Colonic mucosa (tissue), 4 donors: Measurements from ENCODE around the gene TEX264. TPM values are rescaled to one million over a fixed set of nuclear protein-coding genes. Genes with fewer than 3 reads are reported as not detected.

Experiments
- DNase-seq: peaks from one replicate; pipeline ENCODE4 v3.0.0-alpha.2; 2020
- H3K27ac ChIP-seq: fragments of 200-600 bp; one replicate; pipeline ENCODE4 v1.8.0; 2021
- H3K27me3 ChIP-seq: fragments of 200-600 bp; one replicate; pipeline ENCODE4 v1.8.0; 2021
- H3K36me3 ChIP-seq: fragments of 200-600 bp; one replicate; pipeline ENCODE4 v1.8.0; 2021
- H3K4me1 ChIP-seq: fragments of 200-600 bp; one replicate; pipeline ENCODE4 v1.8.0; 2021; ENCODE audit warnings: mild to moderate bottlenecking
- H3K4me3 ChIP-seq: fragments of 200-600 bp; one replicate; pipeline ENCODE4 v1.8.0; 2021
- H3K9ac ChIP-seq, 2 donors: one replicate each; pipeline ENCODE4 v1.7.0; 2013; ENCODE audit warnings: control low read depth in 2 of 2, low read depth in 2 of 2, low read length in 2 of 2
- H3K9me3 ChIP-seq: fragments of 200-600 bp; one replicate; pipeline ENCODE4 v1.8.0; 2021
- CTCF ChIP-seq: fragments of 200-600 bp; IDR thresholded peaks from one replicate; pipeline ENCODE4 v1.8.0; 2022; ENCODE audit warnings: antibody characterized with exemption, mild to moderate bottlenecking
- intact Hi-C: fragments of 100-400 bp; cut with DNase I; formaldehyde crosslinking; loops from one replicate; pipeline ENCODE4 v1.14.1; 2022
- total RNA-seq, 2 donors: library from RNA; stranded (reverse); fragmentation: NEBNext Ultra II Directional in 1 of 2; extraction: Animal tissue kit (Norgen Biotek cat#: 25700) in 1 of 2; gene quantifications; one replicate each; pipeline ENCODE4 v1.2.1, GENCODE V29; 2021
- donor health status: healthy.
- donor health status: DM: no; HTN: no; CAD: no.
- donor health status: DM: no; HTN: no; CAD: no.

TEX264 gene
- total RNA-seq, 2 donors from 2014 or later, result 54.0 to 92.3 TPM

- H3K4me3 ChIP-seq, result no peak overlapping the region
- no peak overlapping the region for H3K27ac ChIP-seq
- DNase-seq, result no peak
- H3K9ac ChIP-seq, result no peak overlapping the region
- no peaks in the 10 kb centered on the region for H3K27me3 ChIP-seq
- no peak for TF ChIP-seq CTCF
- H3K9me3 ChIP-seq, result no peaks in the 10 kb centered on the region
- H3K4me1 ChIP-seq, result peaks cover 21% of the 10 kb centered on the region
- H3K36me3 ChIP-seq, result no peaks in the 10 kb centered on the region
- intact Hi-C loops, result loop anchor here (10.0 kb wide), 1 partner anchor 283 kb away; the partner anchor contains the start of gene RBM15B
Measured at GRCh38 chr3:51677358-51677757, 6.3 kb downstream of the TEX264 start.

GRCh38 chr3:51678186-51678585 is 7.1 kb downstream of the TEX264 start:
- peaks cover 18% of the 10 kb centered on the region for H3K4me1 ChIP-seq
- no peak overlapping the region for H3K9ac ChIP-seq

GRCh38 chr3:51678641-51679040 is 7.6 kb downstream of the TEX264 start:
- Histone ChIP-seq H3K9me3 (no peaks in the 10 kb centered on the region), H3K4me1 (peaks cover 18% of the 10 kb centered on the region), H3K27ac (no peak overlapping the region), H3K36me3 (no peaks in the 10 kb centered on the region), H3K27me3 (no peaks in the 10 kb centered on the region), H3K4me3 (no peak overlapping the region), H3K9ac (no peak overlapping the region)
- intact Hi-C loops, result loop anchor here (10.0 kb wide), 1 partner anchor 284 kb away; the partner anchor contains the start of gene RBM15B
- no peak for TF ChIP-seq CTCF
- DNase-seq, result no peak

More at GRCh38 chr3:51678186-51678585, 7.1 kb downstream of the TEX264 start:
- intact Hi-C loops, result loop anchor here (10.0 kb wide), 1 partner anchor 283 kb away; the partner anchor contains the start of gene RBM15B
- DNase-seq, result no peak
- Histone ChIP-seq H3K27me3 (no peaks in the 10 kb centered on the region), H3K27ac (no peak overlapping the region), H3K36me3 (no peaks in the 10 kb centered on the region), H3K4me3 (no peak overlapping the region), H3K9me3 (no peaks in the 10 kb centered on the region)
- no peak for TF ChIP-seq CTCF

- Histone ChIP-seq H3K4me3 (no peak overlapping the region), H3K27me3 (no peaks in the 10 kb centered on the region), H3K9me3 (no peaks in the 10 kb centered on the region), H3K9ac (no peak overlapping the region), H3K27ac (no peak overlapping the region), H3K36me3 (no peaks in the 10 kb centered on the region), H3K4me1 (peaks cover 18% of the 10 kb centered on the region)
- TF ChIP-seq CTCF, result no peak
- DNase-seq, result no peak
- intact Hi-C loops, result loop anchor here (10.0 kb wide), 1 partner anchor 285 kb away; the partner anchor contains the start of gene RBM15B
Measured at GRCh38 chr3:51679318-51679717, 8.3 kb downstream of the TEX264 start.

GRCh38 chr3:51679777-51680176 is 8.7 kb downstream of the TEX264 start:
- no peaks in the 10 kb centered on the region for H3K36me3 ChIP-seq
- no peak overlapping the region for H3K9ac ChIP-seq
- no peak overlapping the region for H3K4me3 ChIP-seq
- no peaks in the 10 kb centered on the region for H3K9me3 ChIP-seq
- H3K27ac ChIP-seq, result no peak overlapping the region
- no peak for DNase-seq
- no peaks in the 10 kb centered on the region for H3K27me3 ChIP-seq
- intact Hi-C loops, result loop anchor here (5.0 to 10.0 kb wide), 3 partner anchors 37 to 285 kb away; partner anchors contain the start of genes DCAF1 and RBM15B
- peaks cover 18% of the 10 kb centered on the region for H3K4me1 ChIP-seq
- TF ChIP-seq CTCF, result no peak
